Measurements from ENCODE around the gene RASA2. TPM values are rescaled to one million over a fixed set of nuclear protein-coding genes. Genes with fewer than 3 reads are reported as not detected.

The RASA2 gene
- total and polyA plus RNA-seq, 2 of the 8 experiments (the other 6 are each of a cell fraction or from before 2014, with no cell fraction given), result 3.5 to 15.9 TPM

- Histone ChIP-seq H2BK15ac (ENCODE audit: low read length) (no peak overlapping the region), H3K18ac (ENCODE audit: extremely low read depth, low read length) (no peak overlapping the region), H2BK20ac (ENCODE audit: low read length) (no peak overlapping the region), H4K91ac (replicated peaks; ENCODE audit: insufficient read length, low read length) (no peak overlapping the region), H3K27me3 (replicated peaks in 1 of 4; ENCODE audit: control insufficient read depth in 3 of 4, extremely low read depth in 1 of 4, insufficient read depth in 3 of 4, low read length in 3 of 4) (no peaks in the 10 kb centered on the region), H3K9me3 (ENCODE audit: insufficient read depth in 2 of 2, low read depth in 1 of 2, low read length in 1 of 2) (no peaks in the 10 kb centered on the region; a peak in 1 of 4 replicates), H2BK120ac (replicated peaks; ENCODE audit: low read depth, low read length) (no peak overlapping the region), H2AK5ac (ENCODE audit: low read depth, low read length) (no peak overlapping the region), H3K4me2 (ENCODE audit: insufficient read depth in 1 of 2, low read depth in 2 of 2, low read length in 2 of 2) (no peak overlapping the region), H3K4me3 (ENCODE audit: extremely low read depth in 1 of 4, insufficient read depth in 2 of 4, low read depth in 3 of 4, low read length in 4 of 4) (no peak overlapping the region), H3K4ac (replicated peaks; ENCODE audit: insufficient read length, low read depth, low read length) (no peak overlapping the region), H3K79me2 (ENCODE audit: control insufficient read depth in 1 of 2, insufficient read depth in 2 of 2, low read length in 2 of 2) (no peaks in the 10 kb centered on the region), H2BK12ac (ENCODE audit: low read depth, low read length) (no peak overlapping the region), H4K8ac (ENCODE audit: extremely low read depth, insufficient read depth, low read length) (no peak overlapping the region), H3K79me1 (ENCODE audit: low read depth, low read length) (no peaks in the 10 kb centered on the region), H3K23ac (ENCODE audit: insufficient read length) (no peak overlapping the region), H3K23me2 (ENCODE audit: low read depth, low read length) (peaks cover 2% of the 10 kb centered on the region; the same call in 1 of the 2 replicates), H3K4me1 (replicated peaks in 1 of 4; ENCODE audit: control insufficient read depth in 3 of 4, insufficient read depth in 4 of 4, low read length in 3 of 4) (no peaks in the 10 kb centered on the region), H4K5ac (ENCODE audit: insufficient read length, low read depth, low read length) (no peak overlapping the region), H4K20me1 (replicated peaks in 1 of 2; ENCODE audit: control insufficient read depth in 1 of 2, insufficient read depth in 2 of 2, low read length in 2 of 2) (no peaks in the 10 kb centered on the region), H2BK5ac (ENCODE audit: low read depth, low read length) (no peak overlapping the region), H3K27ac (ENCODE audit: low read depth, low read length) (no peak overlapping the region), H2AFZ (ENCODE audit: low read length) (no peak overlapping the region), H3K36me3 (ENCODE audit: control insufficient read depth in 2 of 4, insufficient read depth in 4 of 4, low read length in 3 of 4) (no peaks in the 10 kb centered on the region; a peak in 2 of 8 replicates), H3K9ac (replicated peaks in 1 of 4; ENCODE audit: extremely low read depth in 1 of 4, low read depth in 3 of 4, low read length in 3 of 4) (no peak overlapping the region), H3K14ac (ENCODE audit: insufficient read length) (no peak overlapping the region), H3K56ac (replicated peaks; ENCODE audit: insufficient read length, low read depth, low read length) (no peak overlapping the region)
- 85% methylated on average over 3 of the region's 3 CpGs; no CpG with 5 or more reads in 1 of the 2 experiments for WGBS, 2 experiments (ENCODE audit: extremely low coverage in 1 of 2, insufficient coverage in 1 of 2, insufficient read length in 1 of 2, insufficient replicate concordance in 2 of 2, low coverage in 1 of 2, low lambda C conversion rate in 2 of 2, missing lambda C conversion rate in 1 of 2)
- ChIA-PET CTCF (ENCODE audit: partially characterized antibody) (interaction anchor here (1.2 to 20.7 kb wide), 4 partner anchors 12 to 235 kb away, joined by 4 to 291 read pairs (median 16); no protein-coding TSS in a partner anchor), POLR2A (ENCODE audit: partially characterized antibody) (no interaction called here)
- no peak for TF ChIP-seq KDM5A (IDR thresholded peaks at IDR 0.05; ENCODE audit: low read length)
- TF ChIP-seq CHD2 (IDR thresholded peaks at IDR 0.05; ENCODE audit: low read length), result no peak
- TF ChIP-seq POLR2A (IDR thresholded peaks at IDR 0.05; ENCODE audit: control extremely low read depth in 1 of 2, low read depth in 2 of 2, low read length in 2 of 2), result no peak
- TF ChIP-seq CTBP2 (IDR thresholded peaks at IDR 0.05; ENCODE audit: borderline replicate concordance, insufficient read depth, insufficient read length, low read length), result no peak
- no peak for TF ChIP-seq SIN3A (conservative IDR thresholded peaks at IDR 0.05 in 1 of 2, IDR thresholded peaks at IDR 0.05 in 1 of 2; ENCODE audit: low read depth in 1 of 2, low read length in 2 of 2)
- no peak for TF ChIP-seq TCF12 (IDR thresholded peaks at IDR 0.05; ENCODE audit: low read depth, low read length)
- no peak for TF ChIP-seq POU5F1 (IDR thresholded peaks at IDR 0.05; ENCODE audit: low read depth, low read length)
- TF ChIP-seq ASH2L (IDR thresholded peaks at IDR 0.05; ENCODE audit: low read length), result no peak
- TF ChIP-seq TBP (IDR thresholded peaks at IDR 0.05; ENCODE audit: low read depth, low read length), result no peak
- TF ChIP-seq YY1 (IDR thresholded peaks at IDR 0.05; ENCODE audit: low read depth, low read length), result no peak
- DNase-seq (ENCODE audit: low read depth in 1 of 2, low spot score in 2 of 2) (no peak), FAIRE-seq (no peak)
These were observed 59.8 kb downstream of the RASA2 start for GRCh38 chr3:141546586-141546985.

Data from H1 (cell line).